HG03439 (cell line): ENCODE measurements around the gene RBM47.
"Not testable (repeated sequence)": the region's sequence is repeated elsewhere in the genome, so short reads cannot be mapped to it uniquely, and the experiment has no call there.

Experiments
- ATAC-seq: cut with Tn5 transposase; IDR thresholded peaks from one replicate; pipeline ENCODE4 v1.9.1; 2021; ENCODE audit warnings: mild to moderate bottlenecking, moderate library complexity; ENCODE audit not compliant: unreplicated experiment

The RBM47 gene

DNA sequence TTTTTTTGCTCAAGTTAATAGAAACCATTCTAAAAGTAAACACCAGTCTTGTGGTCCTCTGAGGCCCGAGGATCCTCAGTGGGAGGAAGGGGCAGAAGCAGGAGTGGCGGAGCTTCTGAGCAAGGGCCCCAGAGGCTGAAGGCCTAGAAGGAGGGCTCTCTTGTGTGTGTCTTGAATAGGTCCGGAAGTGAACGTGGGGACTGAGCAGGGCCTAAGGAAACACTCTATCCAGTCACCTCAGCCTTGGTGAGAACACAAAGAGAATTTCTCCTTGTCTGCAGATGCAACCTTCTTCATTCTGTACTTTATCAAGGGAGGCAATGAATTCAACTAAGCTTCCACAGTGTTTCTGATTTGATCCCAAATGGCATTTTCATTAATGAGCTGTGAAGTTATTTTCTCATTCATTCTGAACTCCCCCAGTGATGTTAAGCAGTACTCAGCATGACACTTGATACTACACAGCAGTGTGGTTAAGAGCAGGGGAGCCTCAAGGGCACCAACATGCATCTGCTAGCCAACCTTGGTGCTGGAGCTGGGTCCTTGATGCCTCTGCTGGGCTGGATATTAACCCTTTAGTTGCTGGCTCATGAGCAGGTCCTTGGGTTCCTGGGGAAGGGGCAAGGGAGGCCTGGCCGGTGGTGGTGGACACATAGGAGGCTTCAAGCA, 64.7 kb downstream of the RBM47 start:
- no peak for ATAC-seq

DNA sequence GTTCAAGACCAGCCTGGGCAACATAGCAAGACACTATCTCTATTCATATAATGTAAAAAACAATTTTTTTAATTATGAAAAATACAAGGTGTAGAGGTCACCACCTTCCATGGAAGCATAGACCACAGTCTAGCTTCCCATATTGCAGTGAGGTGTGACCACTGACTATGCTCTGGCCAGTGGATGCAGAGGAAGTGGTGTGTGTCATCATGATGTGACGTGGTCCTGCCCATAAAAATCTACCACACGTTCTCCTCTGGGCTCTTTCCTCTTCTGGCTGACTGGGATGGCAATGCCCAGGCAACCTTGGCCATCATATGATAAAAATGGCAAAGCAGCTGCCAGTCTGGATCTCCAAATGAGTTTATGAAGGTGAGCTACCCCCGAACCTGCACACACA, 65.7 kb downstream of the RBM47 start:
- no peak for ATAC-seq

DNA sequence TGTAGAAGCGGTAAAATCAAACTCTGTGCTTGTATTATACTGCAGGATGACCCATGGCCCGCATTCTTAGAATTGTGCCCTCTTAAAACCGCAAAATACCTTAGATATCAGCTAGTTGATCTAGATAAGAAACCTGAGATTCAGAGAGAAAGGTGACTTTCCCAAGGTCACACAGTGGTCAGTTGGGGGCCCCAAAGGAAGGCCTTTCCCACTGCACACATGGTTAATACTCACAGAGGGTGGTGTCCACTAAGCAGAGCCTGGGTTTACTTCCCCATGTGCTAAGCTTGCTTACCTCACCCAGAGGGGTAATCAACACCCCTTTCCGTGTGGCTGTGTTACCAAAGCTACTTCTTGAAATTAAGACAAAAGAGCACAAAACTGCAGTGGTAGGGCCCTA, 66.3 kb downstream of the RBM47 start:
- no peak for ATAC-seq

DNA sequence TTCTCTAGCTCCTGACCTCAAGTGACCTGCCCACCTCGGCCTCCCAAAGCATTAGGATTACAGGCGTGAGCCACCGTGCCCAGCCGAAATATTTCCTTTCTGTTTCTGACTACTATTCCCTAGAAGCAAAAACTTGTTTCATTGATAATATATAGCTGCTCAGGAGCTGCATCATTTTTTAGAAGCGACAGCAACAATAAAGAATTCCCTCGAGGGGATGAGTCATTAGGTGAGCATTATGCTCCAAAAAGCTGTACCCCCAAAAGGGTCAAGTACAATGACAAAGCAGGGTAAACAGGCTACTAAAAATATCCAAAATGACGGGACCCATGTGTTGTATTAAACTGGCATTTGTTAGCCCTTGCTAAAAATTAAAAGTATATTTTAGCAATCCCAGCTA, 67.0 kb downstream of the RBM47 start:
- ATAC-seq = no peak

DNA sequence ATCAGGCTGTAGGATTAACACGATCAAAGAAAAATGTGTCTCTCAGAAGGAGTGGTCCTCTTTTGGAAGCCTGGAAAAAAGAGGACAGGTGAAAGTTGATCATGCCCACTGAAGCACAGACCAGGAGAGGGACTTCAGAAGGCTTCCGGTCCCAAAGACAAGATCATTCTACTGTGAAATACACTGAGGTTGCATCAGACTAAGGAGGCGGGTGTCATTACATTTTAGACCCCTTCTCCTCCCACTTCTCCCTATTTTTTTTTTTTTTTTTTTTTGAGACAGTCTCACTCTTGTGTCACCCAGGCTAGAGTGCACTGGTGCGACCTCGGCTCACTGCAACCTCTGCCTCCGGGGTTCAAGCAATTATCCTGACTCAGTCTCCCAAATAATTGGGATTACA, 67.5 kb downstream of the RBM47 start:
- ATAC-seq = no peak

DNA sequence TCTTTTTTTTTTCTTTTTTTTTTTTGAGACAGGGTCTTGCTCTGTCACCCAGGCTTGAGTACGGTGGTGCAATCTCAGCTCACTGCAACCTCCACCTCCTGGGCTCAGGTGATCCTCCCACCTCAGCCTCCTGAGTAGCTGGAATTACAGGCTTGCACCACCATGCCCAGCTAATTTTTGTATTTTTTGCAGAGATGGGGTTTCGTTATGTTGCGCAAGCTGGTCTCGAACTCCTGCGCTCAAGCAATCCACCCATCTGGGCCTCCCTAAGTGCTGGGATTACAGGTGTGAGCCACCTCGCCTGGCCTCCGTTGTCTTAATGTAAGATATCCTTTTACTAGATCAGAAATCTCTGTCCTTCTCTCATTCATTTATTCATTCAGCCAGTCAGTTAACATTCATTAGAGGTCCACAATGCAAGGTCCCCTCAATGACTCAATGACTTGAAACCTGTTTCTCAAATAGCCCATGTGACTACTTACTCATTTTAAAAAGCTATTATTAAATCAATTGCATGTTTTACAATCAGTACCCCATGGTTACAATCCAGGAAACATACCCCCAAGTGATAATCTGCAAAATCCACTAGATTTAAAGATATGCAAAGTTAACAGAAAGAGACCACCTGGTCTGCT, 68.0 kb downstream of the RBM47 start:
- not testable (repeated sequence) for ATAC-seq

DNA sequence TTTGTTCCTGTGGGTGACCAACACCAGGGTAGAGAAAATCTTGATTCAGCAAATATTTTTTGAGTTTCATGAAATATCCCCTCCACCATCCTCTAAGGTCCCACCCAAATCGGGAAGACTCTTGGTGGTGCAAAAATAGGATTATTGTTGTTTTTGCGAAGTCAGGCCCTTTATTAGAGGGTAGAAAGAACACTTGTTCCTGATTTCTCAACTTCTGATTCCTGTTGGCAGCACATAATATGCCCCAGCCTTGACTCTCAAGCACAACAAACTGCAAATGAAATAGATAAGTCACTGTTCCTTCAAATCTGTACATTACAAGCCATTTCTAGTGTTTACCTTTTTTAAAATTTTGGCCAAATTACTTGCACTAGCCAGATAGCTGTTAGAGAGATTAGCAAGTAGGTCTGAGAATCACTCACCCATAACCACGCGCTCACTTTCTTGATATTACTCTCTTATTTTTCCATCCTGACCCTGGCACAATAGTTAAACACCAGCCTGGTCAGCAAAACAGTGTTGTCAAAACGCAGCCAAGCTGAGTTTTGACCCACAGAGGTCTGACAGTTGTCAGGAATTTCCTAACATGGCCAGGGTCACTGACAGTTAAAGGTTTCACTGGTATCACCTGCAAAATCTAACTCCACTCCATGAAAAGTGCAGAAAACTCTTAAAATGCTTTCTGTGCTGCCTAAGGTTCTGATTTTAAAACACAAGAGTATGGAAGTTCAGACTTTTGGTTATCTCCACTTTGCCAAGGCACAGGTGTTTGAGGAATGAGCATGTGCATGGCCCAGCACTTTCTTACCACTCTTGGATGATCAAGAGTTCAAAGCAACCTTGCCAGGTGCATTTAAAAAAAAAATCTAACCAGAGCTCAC, 69.8 kb downstream of the RBM47 start:
- no peak for ATAC-seq

DNA sequence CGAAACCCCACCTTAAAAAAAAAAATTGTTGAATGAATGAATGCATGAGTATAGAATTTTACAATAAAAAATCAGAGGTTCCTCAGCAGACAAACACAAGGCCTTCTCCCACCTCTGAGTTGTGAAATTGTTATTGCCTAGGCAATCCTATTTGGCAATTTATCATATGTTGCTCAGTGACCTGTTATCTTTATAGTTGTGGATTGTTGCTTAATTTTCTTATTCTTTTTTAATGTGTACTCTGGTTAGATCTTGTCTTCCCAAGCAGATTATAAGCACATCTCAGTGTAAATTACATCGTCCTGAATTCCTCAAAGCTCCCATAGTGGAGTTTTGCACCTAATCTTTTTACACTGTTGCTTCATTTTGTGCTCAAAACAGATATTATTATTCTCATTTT, 71.9 kb downstream of the RBM47 start:
- no peak for ATAC-seq

DNA sequence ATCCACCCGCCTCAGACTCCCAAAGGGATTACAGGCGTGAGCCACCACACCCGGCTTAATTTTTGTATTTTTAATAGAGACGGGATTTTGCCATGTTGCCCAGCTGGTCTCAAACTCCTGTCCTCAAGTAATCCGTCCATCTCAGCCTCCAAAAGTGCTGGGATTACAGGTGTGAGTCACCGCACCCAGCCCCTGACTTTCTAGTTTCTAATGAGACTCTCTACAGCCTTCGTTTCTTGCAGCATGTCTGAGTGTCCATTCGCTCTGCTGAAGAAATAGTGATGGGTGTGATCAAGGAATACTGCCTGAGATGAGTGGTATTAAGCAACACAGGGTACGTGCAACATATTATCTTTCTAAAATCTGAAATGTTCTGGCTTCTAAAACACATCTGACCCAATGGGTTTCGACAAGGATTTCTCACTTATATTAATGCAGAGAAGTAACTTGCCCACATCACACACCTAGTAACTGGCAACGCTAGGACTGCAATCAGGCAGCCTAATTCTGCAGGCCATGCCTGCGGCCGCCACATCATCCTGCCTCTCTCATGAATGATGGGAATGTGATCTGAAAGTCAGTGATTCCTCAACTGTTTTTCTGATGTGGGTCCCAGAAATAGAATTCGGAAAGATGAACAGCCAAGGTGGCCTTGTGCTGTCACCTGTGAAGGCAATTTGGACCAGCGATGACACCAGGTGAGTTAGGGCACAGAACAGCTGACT, 74.3 kb downstream of the RBM47 start:
- no peak for ATAC-seq

DNA sequence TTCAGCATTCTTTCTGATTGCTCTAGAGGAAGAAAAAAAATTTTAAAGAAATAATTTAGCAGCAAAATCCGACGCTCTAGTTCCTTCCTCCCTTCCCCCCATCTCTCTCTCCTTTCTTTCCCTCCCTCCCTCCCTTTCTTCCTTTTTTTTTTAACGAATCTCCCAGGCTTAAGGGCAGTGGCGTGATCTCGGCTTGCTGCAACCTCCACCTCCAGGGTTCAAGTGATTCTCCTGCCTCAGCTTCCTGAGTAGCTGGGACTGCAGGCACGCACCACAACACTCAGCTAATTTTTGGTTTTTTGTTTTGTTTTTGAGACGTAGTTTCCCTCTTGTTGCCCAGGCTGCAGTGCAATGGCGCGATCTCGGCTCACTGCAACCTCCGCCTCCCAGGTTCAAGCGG, 75.0 kb downstream of the RBM47 start:
- ATAC-seq = not testable (repeated sequence)

DNA sequence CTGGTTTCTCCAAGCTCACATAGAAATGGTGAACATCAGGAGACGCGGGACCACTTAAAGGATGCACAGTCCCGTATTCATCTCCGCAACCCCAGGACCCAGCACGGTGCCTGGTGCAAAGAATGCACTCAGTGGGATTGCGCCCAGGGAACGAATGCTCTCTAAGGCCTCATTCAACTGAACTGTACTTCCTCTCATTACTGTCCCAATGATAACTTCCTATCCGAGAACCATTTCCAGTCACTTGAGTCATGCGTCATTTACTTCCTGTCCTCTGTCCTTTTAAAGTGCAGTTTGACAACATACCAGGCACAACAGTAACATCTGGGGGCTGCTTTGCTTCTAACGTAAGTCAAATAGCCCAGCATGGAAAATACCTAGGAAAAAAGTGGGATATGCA, 75.7 kb downstream of the RBM47 start:
- ATAC-seq = no peak

DNA sequence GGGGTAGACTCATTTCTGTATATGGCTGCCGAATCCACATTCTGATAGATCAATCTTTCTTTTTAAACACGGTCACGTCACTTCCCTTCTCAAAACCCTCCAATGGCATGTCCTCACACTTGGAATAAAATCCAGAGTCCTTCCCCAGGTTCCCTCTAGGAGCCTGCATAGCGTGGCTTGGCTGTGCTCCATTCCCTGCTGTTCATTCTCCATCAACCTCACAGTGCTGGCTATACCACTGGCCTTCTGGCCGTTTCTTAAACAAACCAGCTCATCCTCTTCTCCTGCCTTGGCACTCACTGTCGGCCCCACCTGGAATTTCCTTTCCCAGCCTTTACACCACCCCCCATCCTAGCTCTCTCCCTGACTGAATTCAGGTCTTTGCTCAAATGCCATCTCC, 77.1 kb downstream of the RBM47 start:
- no peak for ATAC-seq

DNA sequence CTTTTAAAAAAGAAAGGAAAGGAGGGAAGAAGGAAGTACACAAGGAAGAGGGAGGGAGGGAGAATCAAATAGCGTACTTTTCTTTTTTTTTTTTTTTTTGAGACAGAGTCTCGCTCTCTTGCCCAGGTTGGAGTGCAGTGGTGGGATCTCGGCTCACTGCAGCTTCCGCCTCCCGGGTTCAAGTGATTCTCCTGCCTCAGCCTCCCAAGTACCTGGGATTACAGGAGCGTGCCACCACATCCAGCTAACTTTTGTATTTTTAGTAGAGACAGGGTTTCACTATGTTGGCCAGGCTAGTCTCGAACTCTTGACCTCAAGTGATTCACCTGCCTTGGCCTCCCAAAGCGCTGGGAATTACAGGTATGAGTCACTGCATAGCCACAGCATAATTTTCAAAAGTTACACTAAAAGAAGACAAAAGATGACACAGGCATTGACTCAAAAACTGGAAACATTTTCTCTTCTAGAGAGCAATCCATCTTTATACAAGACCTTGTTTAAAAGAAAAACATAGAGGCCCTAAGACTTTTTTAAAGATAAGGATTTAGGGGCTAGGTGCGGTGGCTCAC, 78.0 kb downstream of the RBM47 start:
- not testable (repeated sequence) for ATAC-seq

DNA sequence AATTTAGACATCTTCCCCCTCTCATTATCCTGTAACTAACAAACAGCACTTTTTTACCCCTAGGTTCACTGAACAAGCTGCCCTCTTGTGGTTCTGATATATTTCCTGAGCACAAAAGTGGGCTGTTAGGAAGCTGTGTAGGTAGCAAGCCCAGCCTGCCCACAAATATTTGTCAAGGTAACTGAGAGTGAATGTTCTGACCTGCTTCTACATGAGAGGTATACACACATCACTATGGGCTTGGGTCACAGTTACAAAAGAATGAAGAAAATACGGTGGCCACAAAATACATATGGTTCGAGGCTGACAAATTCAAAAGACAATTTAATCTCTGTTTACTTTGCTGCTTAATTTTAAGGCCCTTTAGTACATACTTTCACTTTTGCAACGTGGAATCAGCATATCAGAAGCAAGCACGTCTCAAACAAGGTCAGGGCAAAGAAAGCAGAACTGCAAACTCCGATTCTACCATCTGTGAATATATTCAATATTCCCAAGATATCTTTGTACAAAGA, 78.7 kb downstream of the RBM47 start:
- peak; percentile 74 for ATAC-seq

DNA sequence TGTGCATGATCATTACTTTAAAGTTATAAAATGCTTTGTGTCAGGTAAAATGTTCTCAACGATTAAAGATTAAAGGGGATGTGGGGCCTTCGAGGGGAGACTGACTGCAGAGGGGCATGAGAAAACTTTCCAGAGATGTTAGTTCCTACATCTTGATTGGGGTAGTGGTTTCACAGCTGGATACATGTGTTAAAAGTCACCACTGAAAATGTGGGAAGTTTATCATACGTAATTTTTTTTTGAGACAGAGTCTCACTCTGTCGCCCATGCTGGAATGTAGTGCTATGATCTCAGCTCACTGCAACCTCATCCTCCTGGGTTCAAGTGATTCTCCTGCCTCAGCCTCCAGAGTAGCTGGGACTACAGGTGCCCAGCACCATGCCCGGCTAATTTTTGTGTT, 79.5 kb downstream of the RBM47 start:
- no peak for ATAC-seq

DNA sequence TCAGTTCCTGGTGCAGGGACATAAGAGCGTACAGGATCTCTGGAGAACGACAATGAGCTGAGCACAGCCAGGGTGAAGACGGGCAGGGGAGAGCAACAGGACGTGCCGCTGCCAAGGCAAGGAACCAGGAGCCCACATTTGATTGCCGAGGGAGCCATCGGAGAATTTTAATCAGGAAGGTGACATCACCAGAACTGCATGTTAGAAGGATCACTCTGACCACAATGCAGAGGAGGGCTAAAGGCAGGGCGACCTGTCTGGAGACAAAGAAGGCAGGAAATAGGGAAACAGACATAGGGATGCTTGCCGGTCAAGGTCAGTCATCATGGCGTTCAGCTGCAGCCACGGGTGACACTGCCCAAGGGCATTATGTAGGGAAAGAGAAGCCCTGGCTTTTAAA, 81.4 kb downstream of the RBM47 start:
- ATAC-seq = no peak

DNA sequence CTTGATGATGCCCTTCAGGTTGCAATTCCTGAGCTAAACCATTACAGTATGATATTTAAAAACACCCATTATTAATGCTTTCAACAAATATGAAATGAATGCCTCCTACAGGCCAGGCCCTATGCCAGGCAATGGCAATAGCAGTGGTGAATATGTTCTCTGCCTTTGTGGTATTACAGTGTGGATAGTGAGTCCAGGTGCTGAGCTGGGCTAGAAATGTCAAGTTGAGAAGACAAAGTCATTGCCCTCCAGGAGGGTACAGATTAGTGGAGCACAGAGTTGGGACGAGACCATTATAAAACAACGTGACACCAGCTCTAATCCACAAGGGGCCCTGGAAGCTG, 81.9 kb downstream of the RBM47 start:
- no peak for ATAC-seq

DNA sequence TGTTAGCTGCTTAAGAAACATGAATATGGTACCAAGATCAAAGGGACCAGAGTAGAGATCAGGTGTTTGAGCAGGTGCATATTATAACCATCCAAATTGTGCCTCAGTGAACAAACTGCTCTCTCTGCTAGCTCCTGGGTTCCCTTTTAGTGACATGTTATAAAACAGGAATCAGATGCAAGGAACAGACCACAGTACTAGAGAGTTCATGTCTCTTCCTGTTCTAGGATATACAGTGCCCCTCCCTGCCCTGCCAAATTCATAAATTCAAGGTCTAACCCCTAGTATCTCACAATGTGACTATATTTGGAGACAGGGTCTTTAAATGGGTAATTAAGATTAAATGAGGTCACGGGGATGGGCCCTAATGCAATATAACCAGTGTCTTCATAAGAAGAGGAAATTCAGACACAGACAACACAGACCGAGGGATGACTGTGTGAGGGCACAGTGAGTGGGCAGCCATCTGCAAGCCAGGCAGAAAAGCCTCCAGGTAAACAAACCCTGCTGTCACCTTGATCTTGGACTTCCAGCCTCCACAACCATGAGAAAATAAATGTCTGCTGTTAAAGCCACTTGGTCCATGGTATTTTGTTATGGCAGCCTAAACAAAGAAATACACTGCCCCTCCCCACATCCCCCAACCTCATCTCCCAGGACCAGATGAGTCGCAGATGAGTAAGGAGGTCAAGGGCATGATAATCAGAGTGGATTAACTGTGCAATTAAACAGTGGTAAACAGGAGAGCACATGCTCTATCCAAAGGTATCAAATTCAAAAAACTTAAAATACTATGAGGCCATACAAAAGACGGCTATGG, 82.5 kb downstream of the RBM47 start:
- no peak for ATAC-seq

DNA sequence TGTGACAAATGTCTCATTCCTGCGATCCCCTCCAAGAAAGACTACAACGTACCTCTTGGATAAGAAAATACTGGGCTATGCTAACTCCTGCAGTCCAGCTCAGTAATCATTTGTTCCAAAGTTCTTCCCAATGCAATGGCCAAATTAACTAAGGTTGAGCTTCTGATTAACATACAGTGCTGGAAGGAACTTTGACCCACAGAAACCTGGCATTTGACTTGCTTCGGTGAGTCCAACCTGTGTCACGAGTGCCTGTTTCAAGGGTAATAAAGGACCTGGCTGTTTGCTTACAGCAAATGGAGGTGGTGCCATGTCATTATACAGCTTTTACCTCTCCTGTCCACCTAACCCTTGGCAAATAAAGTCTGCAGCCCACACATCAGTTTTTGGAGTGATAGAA, 83.2 kb downstream of the RBM47 start:
- no peak for ATAC-seq

DNA sequence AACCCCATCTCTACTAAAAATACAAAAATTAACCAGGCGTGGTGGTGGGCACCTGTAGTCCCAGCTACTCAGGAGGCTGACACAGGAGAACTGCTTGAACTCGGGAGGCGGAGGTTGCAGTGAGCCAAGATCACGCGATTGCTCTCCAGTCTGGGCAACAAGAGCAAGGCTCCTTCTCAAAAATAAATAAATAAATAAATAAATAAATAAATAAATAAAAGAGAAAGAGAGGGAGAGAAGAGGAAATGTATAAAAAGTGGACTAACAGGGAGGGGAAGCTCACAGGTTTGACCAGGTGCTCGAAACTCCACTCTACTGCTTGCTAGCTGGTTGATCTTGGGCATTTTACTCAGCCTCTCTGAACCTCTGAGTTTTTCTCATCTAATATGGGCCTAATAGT, 84.2 kb downstream of the RBM47 start:
- not testable (repeated sequence) for ATAC-seq
